ENCODE measurements around the gene STXBP3.

Gene STXBP3

GRCh38 chr1:108799001-108799400 is 52.5 kb downstream of the STXBP3 start:
- Histone ChIP-seq H3K4me3 (ENCODE audit: insufficient read depth, low read depth, low read length) (no peak overlapping the region), H3K27ac (ENCODE audit: insufficient read depth, low read depth, low read length, poor library complexity, severe bottlenecking) (no peak overlapping the region), H3K36me3 (ENCODE audit: control insufficient read depth, insufficient read depth, low read length) (peaks cover 22% of the 10 kb centered on the region), H3K9me3 (ENCODE audit: control insufficient read depth, low read length) (no peaks in the 10 kb centered on the region), H3K4me1 (ENCODE audit: control insufficient read depth, insufficient read depth, low read length) (no peaks in the 10 kb centered on the region), H3K27me3 (ENCODE audit: control insufficient read depth, insufficient read depth, low read length, poor library complexity, severe bottlenecking) (no peaks in the 10 kb centered on the region)
- 100% methylated on average over 1 of the region's 1 CpG for WGBS, 2 experiments

- no peaks in the 10 kb centered on the region for H3K9me3 ChIP-seq (ENCODE audit: control insufficient read depth, low read length)
- no peaks in the 10 kb centered on the region for H3K4me1 ChIP-seq (ENCODE audit: control insufficient read depth, insufficient read depth, low read length)
- H3K36me3 ChIP-seq (ENCODE audit: control insufficient read depth, insufficient read depth, low read length): peaks cover 22% of the 10 kb centered on the region
- H3K27ac ChIP-seq (ENCODE audit: insufficient read depth, low read depth, low read length, poor library complexity, severe bottlenecking): no peak overlapping the region
- H3K27me3 ChIP-seq (ENCODE audit: control insufficient read depth, insufficient read depth, low read length, poor library complexity, severe bottlenecking): no peaks in the 10 kb centered on the region
- no peak overlapping the region for H3K4me3 ChIP-seq (ENCODE audit: insufficient read depth, low read depth, low read length)
These were observed 54.6 kb downstream of the STXBP3 start for GRCh38 chr1:108801101-108801500.

- WGBS, 2 experiments: 94 to 97% methylated on average over 11 of the region's 11 CpGs
- Histone ChIP-seq H3K4me3 (ENCODE audit: insufficient read depth, low read depth, low read length) (no peak overlapping the region), H3K27me3 (ENCODE audit: control insufficient read depth, insufficient read depth, low read length, poor library complexity, severe bottlenecking) (no peaks in the 10 kb centered on the region), H3K36me3 (ENCODE audit: control insufficient read depth, insufficient read depth, low read length) (peaks cover 20% of the 10 kb centered on the region), H3K9me3 (ENCODE audit: control insufficient read depth, low read length) (no peaks in the 10 kb centered on the region), H3K4me1 (ENCODE audit: control insufficient read depth, insufficient read depth, low read length) (no peaks in the 10 kb centered on the region), H3K27ac (ENCODE audit: insufficient read depth, low read depth, low read length, poor library complexity, severe bottlenecking) (no peak overlapping the region)
These were observed 57.1 kb downstream of the STXBP3 start for GRCh38 chr1:108803548-108803947.

- Histone ChIP-seq H3K4me1 (ENCODE audit: control insufficient read depth, insufficient read depth, low read length) (no peaks in the 10 kb centered on the region), H3K9me3 (ENCODE audit: control insufficient read depth, low read length) (no peaks in the 10 kb centered on the region), H3K36me3 (ENCODE audit: control insufficient read depth, insufficient read depth, low read length) (peaks cover 7% of the 10 kb centered on the region), H3K27me3 (ENCODE audit: control insufficient read depth, insufficient read depth, low read length, poor library complexity, severe bottlenecking) (no peaks in the 10 kb centered on the region), H3K4me3 (ENCODE audit: insufficient read depth, low read depth, low read length) (no peak overlapping the region), H3K27ac (ENCODE audit: insufficient read depth, low read depth, low read length, poor library complexity, severe bottlenecking) (no peak overlapping the region)
- WGBS, 2 experiments: 94 to 97% methylated on average over 4 of the region's 4 CpGs
These were observed 62.0 kb downstream of the STXBP3 start for GRCh38 chr1:108808438-108808837.

GRCh38 chr1:108811611-108812010 is 65.1 kb downstream of the STXBP3 start:
- WGBS, 2 experiments: 96 to 100% methylated on average over 3 of the region's 3 CpGs
- Histone ChIP-seq H3K27ac (ENCODE audit: insufficient read depth, low read depth, low read length, poor library complexity, severe bottlenecking) (no peak overlapping the region), H3K4me1 (ENCODE audit: control insufficient read depth, insufficient read depth, low read length) (peaks cover 10% of the 10 kb centered on the region), H3K36me3 (ENCODE audit: control insufficient read depth, insufficient read depth, low read length) (peaks cover 4% of the 10 kb centered on the region), H3K27me3 (ENCODE audit: control insufficient read depth, insufficient read depth, low read length, poor library complexity, severe bottlenecking) (no peaks in the 10 kb centered on the region), H3K4me3 (ENCODE audit: insufficient read depth, low read depth, low read length) (no peak overlapping the region), H3K9me3 (ENCODE audit: control insufficient read depth, low read length) (no peaks in the 10 kb centered on the region)

- Histone ChIP-seq H3K27ac (ENCODE audit: insufficient read depth, low read depth, low read length, poor library complexity, severe bottlenecking) (no peak overlapping the region), H3K9me3 (ENCODE audit: control insufficient read depth, low read length) (no peaks in the 10 kb centered on the region), H3K36me3 (ENCODE audit: control insufficient read depth, insufficient read depth, low read length) (peaks cover 3% of the 10 kb centered on the region), H3K4me3 (ENCODE audit: insufficient read depth, low read depth, low read length) (no peak overlapping the region), H3K27me3 (ENCODE audit: control insufficient read depth, insufficient read depth, low read length, poor library complexity, severe bottlenecking) (no peaks in the 10 kb centered on the region), H3K4me1 (ENCODE audit: control insufficient read depth, insufficient read depth, low read length) (peaks cover 16% of the 10 kb centered on the region)
- 83 to 87% methylated on average over 2 of the region's 2 CpGs for WGBS, 2 experiments
These were observed 66.9 kb downstream of the STXBP3 start for GRCh38 chr1:108813326-108813725.

- 75 to 88% methylated on average over 3 to 4 of the region's 4 CpGs for WGBS, 2 experiments
- Histone ChIP-seq H3K4me3 (ENCODE audit: insufficient read depth, low read depth, low read length) (no peak overlapping the region), H3K27ac (ENCODE audit: insufficient read depth, low read depth, low read length, poor library complexity, severe bottlenecking) (no peak overlapping the region), H3K36me3 (ENCODE audit: control insufficient read depth, insufficient read depth, low read length) (no peaks in the 10 kb centered on the region), H3K9me3 (ENCODE audit: control insufficient read depth, low read length) (no peaks in the 10 kb centered on the region), H3K27me3 (ENCODE audit: control insufficient read depth, insufficient read depth, low read length, poor library complexity, severe bottlenecking) (no peaks in the 10 kb centered on the region), H3K4me1 (ENCODE audit: control insufficient read depth, insufficient read depth, low read length) (peaks cover 16% of the 10 kb centered on the region)
These were observed 68.1 kb downstream of the STXBP3 start for GRCh38 chr1:108814343-108815125.

- H3K9me3 ChIP-seq (ENCODE audit: control insufficient read depth, low read length): no peaks in the 10 kb centered on the region
- peak overlapping the region; percentile 95 for H3K27ac ChIP-seq (ENCODE audit: insufficient read depth, low read depth, low read length, poor library complexity, severe bottlenecking)
- peaks cover 16% of the 10 kb centered on the region for H3K4me1 ChIP-seq (ENCODE audit: control insufficient read depth, insufficient read depth, low read length)
- H3K27me3 ChIP-seq (ENCODE audit: control insufficient read depth, insufficient read depth, low read length, poor library complexity, severe bottlenecking): no peaks in the 10 kb centered on the region
- H3K36me3 ChIP-seq (ENCODE audit: control insufficient read depth, insufficient read depth, low read length): no peaks in the 10 kb centered on the region
- no peak overlapping the region for H3K4me3 ChIP-seq (ENCODE audit: insufficient read depth, low read depth, low read length)
These were observed 69.1 kb downstream of the STXBP3 start for GRCh38 chr1:108815566-108815965.

- H3K4me1 ChIP-seq (ENCODE audit: control insufficient read depth, insufficient read depth, low read length): peaks cover 16% of the 10 kb centered on the region
- no peak overlapping the region for H3K4me3 ChIP-seq (ENCODE audit: insufficient read depth, low read depth, low read length)
- no peaks in the 10 kb centered on the region for H3K27me3 ChIP-seq (ENCODE audit: control insufficient read depth, insufficient read depth, low read length, poor library complexity, severe bottlenecking)
- no peaks in the 10 kb centered on the region for H3K9me3 ChIP-seq (ENCODE audit: control insufficient read depth, low read length)
- 37 to 38% methylated on average over 11 to 12 of the region's 12 CpGs for WGBS, 2 experiments
- peak overlapping the region; percentile 95 for H3K27ac ChIP-seq (ENCODE audit: insufficient read depth, low read depth, low read length, poor library complexity, severe bottlenecking)
- no peaks in the 10 kb centered on the region for H3K36me3 ChIP-seq (ENCODE audit: control insufficient read depth, insufficient read depth, low read length)
These were observed 69.8 kb downstream of the STXBP3 start for GRCh38 chr1:108816049-108816893.

GRCh38 chr1:108817016-108817415 is 70.5 kb downstream of the STXBP3 start:
- Histone ChIP-seq H3K27ac (ENCODE audit: insufficient read depth, low read depth, low read length, poor library complexity, severe bottlenecking) (peak overlapping the region; percentile 95), H3K4me3 (ENCODE audit: insufficient read depth, low read depth, low read length) (no peak overlapping the region), H3K27me3 (ENCODE audit: control insufficient read depth, insufficient read depth, low read length, poor library complexity, severe bottlenecking) (no peaks in the 10 kb centered on the region), H3K4me1 (ENCODE audit: control insufficient read depth, insufficient read depth, low read length) (peaks cover 16% of the 10 kb centered on the region), H3K9me3 (ENCODE audit: control insufficient read depth, low read length) (no peaks in the 10 kb centered on the region), H3K36me3 (ENCODE audit: control insufficient read depth, insufficient read depth, low read length) (no peaks in the 10 kb centered on the region)
- WGBS, 2 experiments: 68 to 83% methylated on average over 8 of the region's 8 CpGs
